Measurements from ENCODE around the gene CACNA2D3. TPM values are rescaled to one million over a fixed set of nuclear protein-coding genes. Genes with fewer than 3 reads are reported as not detected.

Gene CACNA2D3
- total RNA-seq, 1 donor from 2014 or later: not detected

DNA sequence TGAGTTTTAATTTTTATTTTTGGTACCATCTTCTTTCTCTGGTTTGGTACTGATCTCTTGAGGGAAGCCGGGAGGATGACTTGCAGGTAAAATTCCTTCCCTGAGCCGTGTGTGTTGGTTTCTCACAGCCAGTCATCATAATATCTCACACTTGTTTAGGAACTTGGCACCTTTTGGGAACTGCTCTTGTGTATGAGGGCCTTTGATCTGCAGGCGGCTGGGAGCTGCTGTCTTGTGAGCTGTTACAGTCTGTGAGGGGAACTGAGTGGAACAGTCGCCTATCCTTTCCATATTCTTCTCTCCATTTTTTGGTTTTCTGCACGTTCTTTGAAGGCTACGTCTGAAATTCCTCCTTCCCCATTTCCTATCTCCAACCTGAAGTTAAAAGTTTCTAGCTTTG lies 75.2 kb downstream of the CACNA2D3 start:
- no peak for DNase-seq (ENCODE audit: low spot score)
- Mint-ChIP-seq H3K4me1 (ENCODE audit: low read depth) (no peaks in the 10 kb centered on the region), H3K27ac (ENCODE audit: unreplicated experiment) (no peak overlapping the region), H3K27me3 (ENCODE audit: low read depth) (peaks cover 1% of the 10 kb centered on the region), H3K9me3 (ENCODE audit: low read depth) (peaks cover 10% of the 10 kb centered on the region), H3K36me3 (ENCODE audit: low read depth) (no peaks in the 10 kb centered on the region), H3K4me3 (ENCODE audit: unreplicated experiment) (no peak overlapping the region)
- TF ChIP-seq, protein P1, sequence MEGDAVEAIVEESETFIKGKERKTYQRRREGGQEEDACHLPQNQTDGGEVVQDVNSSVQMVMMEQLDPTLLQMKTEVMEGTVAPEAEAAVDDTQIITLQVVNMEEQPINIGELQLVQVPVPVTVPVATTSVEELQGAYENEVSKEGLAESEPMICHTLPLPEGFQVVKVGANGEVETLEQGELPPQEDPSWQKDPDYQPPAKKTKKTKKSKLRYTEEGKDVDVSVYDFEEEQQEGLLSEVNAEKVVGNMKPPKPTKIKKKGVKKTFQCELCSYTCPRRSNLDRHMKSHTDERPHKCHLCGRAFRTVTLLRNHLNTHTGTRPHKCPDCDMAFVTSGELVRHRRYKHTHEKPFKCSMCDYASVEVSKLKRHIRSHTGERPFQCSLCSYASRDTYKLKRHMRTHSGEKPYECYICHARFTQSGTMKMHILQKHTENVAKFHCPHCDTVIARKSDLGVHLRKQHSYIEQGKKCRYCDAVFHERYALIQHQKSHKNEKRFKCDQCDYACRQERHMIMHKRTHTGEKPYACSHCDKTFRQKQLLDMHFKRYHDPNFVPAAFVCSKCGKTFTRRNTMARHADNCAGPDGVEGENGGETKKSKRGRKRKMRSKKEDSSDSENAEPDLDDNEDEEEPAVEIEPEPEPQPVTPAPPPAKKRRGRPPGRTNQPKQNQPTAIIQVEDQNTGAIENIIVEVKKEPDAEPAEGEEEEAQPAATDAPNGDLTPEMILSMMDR (IDR thresholded peaks at IDR 0.05): no peak

GRCh38 chr3:54198556-54198955 lies 76.2 kb downstream of the CACNA2D3 start:
- TF ChIP-seq, protein P1 (IDR thresholded peaks at IDR 0.05): no peak
- H3K27me3 Mint-ChIP-seq (ENCODE audit: low read depth): peaks cover 1% of the 10 kb centered on the region
- H3K4me1 Mint-ChIP-seq (ENCODE audit: low read depth): no peaks in the 10 kb centered on the region
- H3K27ac Mint-ChIP-seq (ENCODE audit: unreplicated experiment): no peak overlapping the region
- H3K4me3 Mint-ChIP-seq (ENCODE audit: unreplicated experiment): no peak overlapping the region
- DNase-seq (ENCODE audit: low spot score): no peak
- no peaks in the 10 kb centered on the region for H3K36me3 Mint-ChIP-seq (ENCODE audit: low read depth)
- H3K9me3 Mint-ChIP-seq (ENCODE audit: low read depth): peaks cover 10% of the 10 kb centered on the region

GRCh38 chr3:54202054-54202453 lies 79.7 kb downstream of the CACNA2D3 start:
- no peaks in the 10 kb centered on the region for H3K36me3 Mint-ChIP-seq (ENCODE audit: low read depth)
- peaks cover 1% of the 10 kb centered on the region for H3K27me3 Mint-ChIP-seq (ENCODE audit: low read depth)
- no peaks in the 10 kb centered on the region for H3K9me3 Mint-ChIP-seq (ENCODE audit: low read depth)
- no peaks in the 10 kb centered on the region for H3K4me1 Mint-ChIP-seq (ENCODE audit: low read depth)
- no peak overlapping the region for H3K4me3 Mint-ChIP-seq (ENCODE audit: unreplicated experiment)
- no peak for DNase-seq (ENCODE audit: low spot score)
- no peak overlapping the region for H3K27ac Mint-ChIP-seq (ENCODE audit: unreplicated experiment)
- TF ChIP-seq, protein P1 (IDR thresholded peaks at IDR 0.05): no peak

DNA sequence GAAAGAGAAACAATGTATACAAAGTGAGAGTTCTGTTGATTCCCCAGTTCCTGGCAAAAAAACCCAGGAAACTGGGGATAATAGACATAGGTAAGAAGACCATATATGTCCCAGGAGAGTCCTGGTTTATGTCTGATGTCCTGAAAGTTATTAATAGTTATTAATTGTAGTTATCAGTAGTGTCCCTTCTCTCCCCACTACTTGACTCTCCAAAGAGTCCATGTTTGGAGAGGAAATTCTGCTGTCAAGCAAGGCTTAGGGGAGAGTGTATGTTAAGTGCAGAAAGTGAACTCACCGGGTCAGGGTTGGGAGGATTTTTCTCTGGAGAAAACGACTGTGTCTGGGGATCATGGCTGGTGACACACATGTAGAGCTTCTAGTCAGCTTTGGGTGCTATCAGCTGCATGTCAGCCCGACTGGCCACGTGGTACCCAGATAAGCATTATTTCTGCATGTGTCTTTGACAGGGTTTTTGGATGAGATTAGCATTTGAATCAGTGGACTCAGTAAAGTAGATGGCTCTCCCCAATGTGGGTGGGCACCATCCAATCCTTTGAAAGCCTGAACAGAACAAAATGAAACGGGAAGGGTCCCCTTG lies 80.4 kb downstream of the CACNA2D3 start:
- Mint-ChIP-seq H3K36me3 (ENCODE audit: low read depth) (no peaks in the 10 kb centered on the region), H3K4me3 (ENCODE audit: unreplicated experiment) (no peak overlapping the region), H3K9me3 (ENCODE audit: low read depth) (no peaks in the 10 kb centered on the region), H3K27ac (ENCODE audit: unreplicated experiment) (no peak overlapping the region), H3K4me1 (ENCODE audit: low read depth) (no peaks in the 10 kb centered on the region), H3K27me3 (ENCODE audit: low read depth) (peaks cover 1% of the 10 kb centered on the region)
- TF ChIP-seq, protein P1 (IDR thresholded peaks at IDR 0.05): no peak
- DNase-seq (ENCODE audit: low spot score): no peak

DNA sequence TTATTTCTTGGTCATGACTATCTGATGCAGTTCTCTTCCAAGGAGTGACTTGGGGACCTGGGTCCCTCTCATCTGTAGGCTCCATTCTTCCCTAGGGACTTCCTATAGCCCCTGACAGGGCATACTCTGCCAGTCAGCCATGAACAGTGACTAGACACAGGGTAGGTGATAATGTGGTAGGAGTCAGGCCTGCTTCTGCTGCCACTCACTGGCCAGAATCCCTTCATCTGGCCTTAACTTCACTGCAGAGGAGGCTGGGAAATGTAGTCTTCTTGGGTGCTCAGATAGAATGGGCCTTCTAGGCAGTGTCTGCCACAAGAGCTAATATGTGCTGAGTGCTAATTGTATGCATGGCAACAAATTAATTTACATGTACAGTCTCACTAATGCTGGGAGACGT lies 84.5 kb downstream of the CACNA2D3 start:
- DNase-seq (ENCODE audit: low spot score): no peak
- H3K27ac Mint-ChIP-seq (ENCODE audit: unreplicated experiment): no peak overlapping the region
- peaks cover 2% of the 10 kb centered on the region for H3K27me3 Mint-ChIP-seq (ENCODE audit: low read depth)
- H3K9me3 Mint-ChIP-seq (ENCODE audit: low read depth): peaks cover 4% of the 10 kb centered on the region
- TF ChIP-seq, protein P1 (IDR thresholded peaks at IDR 0.05): no peak
- no peaks in the 10 kb centered on the region for H3K36me3 Mint-ChIP-seq (ENCODE audit: low read depth)
- no peaks in the 10 kb centered on the region for H3K4me1 Mint-ChIP-seq (ENCODE audit: low read depth)
- H3K4me3 Mint-ChIP-seq (ENCODE audit: unreplicated experiment): no peak overlapping the region

Measured in chondrocyte (in vitro differentiated cells).